Heart left ventricle (tissue), 13 donors: Measurements from ENCODE around the gene DCUN1D3.

Experiments
- CTCF ChIP-seq, 12 donors: fragments of 200-600 bp; sonication (generic) in 4 of 12; IDR thresholded peaks; one replicate each; pipeline versions ENCODE4 v1.5.0 to v1.8.0; 2018 to 2022; ENCODE audit warnings: antibody characterized with exemption in 12 of 12, mild to moderate bottlenecking in 5 of 12
- POLR2A ChIP-seq, 2 donors: fragments of 450-650 bp; IDR thresholded peaks; one replicate each; pipeline ENCODE4 v1.6.1; 2017; ENCODE audit warnings: antibody characterized with exemption in 2 of 2, mild to moderate bottlenecking in 2 of 2, moderate library complexity in 2 of 2
- donor health status: ischemic (EF 13 %, LVEDD 7.1; RV severe dilation, severe dysfunction).
- donor health status: DM: no; HTN: yes; CAD: no.
- donor health status: DM: no; HTN: no; CAD: no.
- donor health status: ischemic (EF 25% LVEDD 6.9; RV normal size, moderate dysfunction).
- donor health status: ischemic (EF 25% LVEDD 5.7; RV mildly dilated, moderate dysfunction).
- donor health status: ischemic (EF 35%, LVEDD 5.7; RV mildly dilated, moderate dysfunction).
- donor health status: nonischemic (EF 11% LVEDD 7.7; RV severe dilation, severe dysfunction).
- donor health status: DM: yes; HTN: yes; CAD: no.
- donor health status: PGD.
- donor health status: ischemic (EF 29% LVEDD 5.4; RV normal size, mild dysfunction).
- donor health status: nonischemic (EF 23%, LVEDD 6.1; RV moderate dilation, normal function).

- TF ChIP-seq CTCF (IDR thresholded peaks at IDR 0.05), result no peak
- no peak for TF ChIP-seq POLR2A (IDR thresholded peaks at IDR 0.05)
Measured at GRCh38 chr16:20918486-20919239, 18.5 kb upstream of the DCUN1D3 start.
